HG02970 (cell line): ENCODE data around the gene ANKRD49.
"Not testable (repeated sequence)": the region's sequence is repeated elsewhere in the genome, so short reads cannot be mapped to it uniquely, and the experiment has no call there.

Experiments used
- ATAC-seq: cut with Tn5 transposase; IDR thresholded peaks from one replicate; pipeline ENCODE4 v1.9.1; 2021; ENCODE audit warnings: mild to moderate bottlenecking, moderate library complexity, moderate number of reproducible peaks; ENCODE audit not compliant: unreplicated experiment, low FRiP score

Gene ANKRD49

GRCh38 chr11:94504689-94505293 lies 11.0 kb downstream of the ANKRD49 start:
- no peak for ATAC-seq

DNA sequence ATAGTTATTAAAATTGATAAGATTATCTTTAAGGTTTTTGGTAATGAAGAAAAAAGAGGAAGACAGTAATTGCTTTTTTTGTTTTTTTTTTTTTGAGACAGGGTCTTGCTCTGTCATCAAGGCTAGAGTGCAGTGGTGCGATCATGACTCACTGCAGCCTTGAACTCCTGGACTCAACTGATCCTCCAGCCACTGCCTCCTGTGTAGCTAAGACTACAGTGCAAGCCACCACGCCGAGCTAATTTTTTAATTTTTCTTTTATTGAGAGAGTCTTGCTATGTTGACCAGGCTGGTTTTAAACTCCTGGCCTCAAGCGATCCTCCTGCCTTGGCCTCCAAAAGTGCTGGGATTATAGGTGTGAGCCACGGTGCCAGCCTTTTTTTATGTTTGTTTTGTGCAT lies 12.7 kb downstream of the ANKRD49 start:
- ATAC-seq = not testable (repeated sequence)

DNA sequence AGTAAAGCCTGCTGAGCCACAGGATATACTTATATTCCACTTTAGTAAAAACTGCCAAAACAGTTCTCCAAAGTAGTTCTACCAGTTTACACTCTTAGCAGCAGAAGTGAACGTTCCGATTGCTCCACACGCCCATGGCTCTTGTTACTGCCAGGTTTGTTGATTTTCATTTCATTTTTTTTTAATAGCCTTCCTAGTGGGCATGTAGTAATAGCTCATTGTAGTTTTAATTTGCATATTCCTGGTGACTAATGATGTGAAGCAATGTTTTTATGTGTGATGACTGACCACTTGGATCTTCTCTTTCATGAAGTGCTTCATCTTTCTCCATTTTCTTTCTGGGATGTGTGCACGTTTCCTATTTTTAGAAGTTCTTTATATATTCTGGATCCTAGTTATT lies 13.7 kb downstream of the ANKRD49 start:
- no peak for ATAC-seq

- peak; percentile 58 for ATAC-seq
Observed at GRCh38 chr11:94511932-94512781, 18.4 kb downstream of the ANKRD49 start, which contains the start of gene C11orf97. Gene C11orf97, plus strand, starts transcription at chr11:94512461. Its CDS starts 68 bp downstream, at chr11:94512529.

DNA sequence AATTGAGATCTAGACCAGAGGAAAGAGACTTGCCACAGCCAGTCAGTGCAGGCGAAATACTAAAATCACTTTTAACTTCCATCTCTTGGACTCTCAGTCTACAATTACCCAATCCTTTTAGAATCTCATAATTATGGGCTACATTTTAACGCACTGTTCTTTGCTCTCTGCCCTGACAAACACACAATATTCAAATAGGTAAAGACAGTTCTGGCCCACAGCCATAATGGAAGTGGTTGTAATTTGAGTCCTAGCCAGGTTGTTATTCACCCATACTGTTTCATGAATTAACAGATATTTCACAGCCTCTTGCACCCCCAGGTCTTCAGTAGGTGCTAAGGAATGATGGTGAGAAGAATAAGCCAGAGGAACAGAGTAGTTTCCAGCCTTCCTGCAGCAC lies 19.3 kb downstream of the ANKRD49 start:
- no peak for ATAC-seq

GRCh38 chr11:94515398-94515797 lies 21.6 kb downstream of the ANKRD49 start:
- no peak for ATAC-seq

DNA sequence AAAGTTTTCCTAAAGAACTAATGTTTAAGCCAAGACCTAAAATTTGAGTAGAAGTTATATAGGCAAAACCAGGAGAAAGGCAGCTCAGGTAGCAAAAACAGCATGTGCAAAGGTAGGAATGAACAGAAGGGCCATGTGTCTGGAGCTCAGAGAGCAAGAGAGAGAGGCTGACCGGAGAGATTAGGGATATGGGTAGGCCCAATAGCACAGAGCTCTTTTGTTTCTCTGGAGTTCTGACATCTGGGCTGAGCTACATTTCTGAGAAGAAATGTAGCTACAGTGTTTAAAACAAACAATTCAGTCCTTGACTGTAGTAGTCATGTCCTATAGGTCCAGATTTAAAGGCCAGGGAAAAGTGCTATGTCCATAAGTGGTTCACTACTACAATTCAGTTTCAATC lies 22.9 kb downstream of the ANKRD49 start:
- ATAC-seq = no peak

DNA sequence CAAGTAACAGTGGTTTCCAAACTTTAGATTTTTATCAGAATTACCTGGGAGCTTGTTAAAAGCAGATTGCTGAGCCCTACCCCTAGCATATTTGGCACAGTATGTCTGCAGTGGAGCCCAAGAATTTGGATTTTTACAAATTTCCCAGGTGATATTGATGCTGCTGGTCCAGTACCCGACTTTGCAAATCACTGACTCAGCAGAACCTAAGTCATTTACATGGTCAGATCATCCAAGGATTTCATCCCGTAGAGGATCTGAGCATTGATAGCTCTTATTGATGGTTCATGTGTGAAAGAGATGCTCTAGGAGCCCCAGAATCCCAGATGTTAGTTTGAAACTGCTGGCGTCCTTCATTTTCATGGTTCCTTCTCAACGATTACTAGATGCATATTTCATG lies 24.5 kb downstream of the ANKRD49 start:
- no peak for ATAC-seq

DNA sequence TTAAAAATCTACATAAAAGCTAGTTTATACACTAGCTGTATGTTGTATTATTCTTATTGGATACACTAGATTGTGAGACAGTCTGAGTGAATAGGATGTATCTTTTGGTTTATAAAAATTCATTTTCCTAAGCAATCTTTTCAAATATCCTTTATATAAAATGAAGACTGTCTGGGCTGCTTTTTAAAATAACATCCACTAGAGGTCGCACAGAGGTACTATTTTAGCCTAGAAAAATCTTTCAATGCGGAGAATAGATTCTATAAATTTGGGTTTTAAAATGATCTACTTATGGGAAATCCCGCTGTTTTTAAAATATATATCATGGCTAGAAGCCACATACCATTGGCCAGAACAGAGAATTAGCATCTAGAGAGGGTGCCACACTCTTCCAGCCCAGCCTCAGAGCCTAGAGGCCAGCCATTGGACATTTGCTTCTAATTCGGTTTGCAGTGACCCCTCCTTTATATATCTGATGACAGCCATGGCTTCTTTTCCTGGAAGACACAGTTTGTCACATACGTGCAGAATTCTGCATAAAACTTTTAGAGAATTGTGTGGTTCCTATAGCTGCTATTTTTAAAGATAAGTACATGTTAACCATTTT lies 25.8 kb downstream of the ANKRD49 start:
- ATAC-seq = no peak

GRCh38 chr11:94521684-94522083 lies 27.9 kb downstream of the ANKRD49 start:
- ATAC-seq = no peak

GRCh38 chr11:94524341-94524740 lies 30.6 kb downstream of the ANKRD49 start:
- no peak for ATAC-seq

DNA sequence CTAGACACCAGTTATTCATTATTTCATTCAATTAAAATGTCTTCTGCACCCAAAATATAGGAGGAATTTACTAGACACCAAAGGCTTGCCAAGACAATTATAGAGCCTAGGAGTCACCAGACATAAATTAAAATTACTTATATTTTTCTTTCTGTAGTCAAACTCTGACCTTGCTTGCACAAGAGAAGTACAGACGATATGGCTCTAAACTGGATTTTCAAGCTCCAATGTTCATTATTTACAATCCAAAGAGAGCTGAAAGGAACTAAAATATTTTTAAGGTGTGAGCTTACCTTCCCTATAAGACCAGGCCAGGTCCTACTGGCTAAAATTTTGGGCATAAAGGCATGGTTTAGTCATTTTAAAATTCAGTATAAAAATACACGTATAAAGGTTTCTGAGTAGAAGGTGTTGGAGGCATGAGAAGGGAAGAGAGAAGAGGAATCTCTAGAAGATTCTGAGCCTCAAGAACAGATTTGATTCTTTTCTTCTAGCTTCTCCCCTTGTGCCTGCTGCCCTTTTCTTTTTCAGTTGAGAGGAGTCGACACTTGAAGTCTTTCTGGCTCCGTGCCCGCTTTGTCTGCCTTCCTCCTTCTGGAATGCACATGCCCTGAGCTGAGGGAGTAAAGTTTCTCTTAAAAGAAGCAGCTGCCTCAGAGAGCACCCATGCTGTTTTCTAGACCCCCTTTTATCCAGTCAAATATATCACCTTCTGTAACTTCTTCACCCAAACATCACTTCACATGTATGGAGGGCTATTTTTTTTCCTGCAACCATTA lies 32.0 kb downstream of the ANKRD49 start:
- ATAC-seq = no peak

DNA sequence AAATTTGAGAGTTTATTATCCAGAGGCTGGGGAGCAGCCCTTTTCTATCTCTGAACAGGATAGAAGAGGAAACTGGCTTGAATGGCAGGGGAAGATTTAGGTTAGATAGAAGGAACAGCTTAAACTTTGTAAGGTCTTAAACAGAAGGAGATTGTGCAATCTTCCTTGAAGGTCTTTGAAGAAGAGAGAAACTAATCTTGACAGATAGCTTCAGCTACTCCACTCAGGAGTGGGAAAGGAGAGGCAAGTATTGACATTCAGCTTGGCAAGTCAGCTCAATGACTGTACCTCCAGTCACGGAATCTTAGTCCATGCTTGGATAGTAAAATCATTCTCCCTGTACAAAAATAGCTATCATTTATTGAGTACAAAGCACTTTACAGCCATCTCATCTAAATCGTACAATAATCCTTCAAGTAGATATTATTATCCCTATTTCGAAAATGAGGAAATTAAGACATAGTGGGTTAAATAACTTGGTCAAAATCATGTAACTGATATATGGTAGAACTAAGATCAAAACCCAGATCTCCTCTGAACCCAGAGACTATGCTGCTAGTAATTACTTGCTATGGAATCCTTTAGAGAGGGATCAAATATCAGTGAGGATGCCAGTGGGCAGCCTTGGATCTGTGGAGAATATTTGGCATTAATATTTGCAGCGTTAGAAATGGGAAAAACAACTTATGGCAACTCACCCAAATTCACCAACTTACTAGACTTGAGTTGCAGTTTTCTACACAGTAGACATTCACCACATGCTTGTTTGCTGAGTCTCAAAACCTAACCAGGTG lies 33.1 kb downstream of the ANKRD49 start:
- no peak for ATAC-seq

GRCh38 chr11:94528551-94528950 lies 34.8 kb downstream of the ANKRD49 start:
- ATAC-seq = no peak

- no peak for ATAC-seq
Observed at GRCh38 chr11:94532211-94532610, 38.4 kb downstream of the ANKRD49 start.

DNA sequence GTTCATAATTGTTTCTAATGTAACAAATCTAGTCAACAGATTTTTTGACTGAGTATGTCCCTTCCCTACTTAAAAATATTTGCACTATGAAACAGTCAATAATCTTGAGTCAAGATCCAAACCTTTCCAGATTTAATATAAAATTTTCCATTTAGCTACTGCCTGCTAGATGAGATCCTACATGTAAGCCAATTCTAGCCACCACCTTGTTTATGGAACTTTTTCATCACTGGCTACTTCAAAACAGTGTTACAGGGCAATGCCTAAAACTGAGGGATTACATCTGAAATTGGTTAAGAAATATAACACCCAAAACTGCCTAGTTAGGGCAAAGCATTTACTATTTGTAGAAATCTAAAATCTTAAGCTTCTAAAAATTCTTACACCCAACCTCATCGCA lies 39.4 kb downstream of the ANKRD49 start:
- ATAC-seq = no peak

GRCh38 chr11:94533696-94534630 lies 40.2 kb downstream of the ANKRD49 start:
- no peak for ATAC-seq

DNA sequence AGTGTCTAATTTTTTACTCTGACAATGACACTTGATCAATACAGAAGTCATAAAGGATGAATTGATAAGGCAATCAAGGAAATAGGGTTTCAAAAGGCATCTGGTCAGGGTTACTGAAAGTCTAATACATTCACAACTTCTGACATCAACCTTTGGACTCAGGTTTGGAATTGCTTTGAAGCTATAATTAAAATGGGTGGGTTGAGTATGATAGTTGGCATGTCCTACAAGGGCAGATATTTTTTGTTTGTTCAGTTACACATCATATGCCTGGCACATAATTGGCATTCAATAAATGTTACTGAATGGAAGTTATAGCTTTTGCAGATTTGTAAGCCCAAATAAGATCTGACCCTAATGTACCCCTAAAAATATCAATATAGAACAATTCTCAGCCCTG lies 42.6 kb downstream of the ANKRD49 start:
- ATAC-seq = no peak

- no peak for ATAC-seq
Observed at GRCh38 chr11:94537031-94537600, 43.3 kb downstream of the ANKRD49 start.
